Measurements from ENCODE around the gene SIX1. TPM values are rescaled to one million over a fixed set of nuclear protein-coding genes. Genes with fewer than 3 reads are reported as not detected.

The SIX1 gene
- total and polyA plus RNA-seq, 2 of the 4 experiments (the other 2 are of a cell fraction) = 7.7 to 15.0 TPM

DNA sequence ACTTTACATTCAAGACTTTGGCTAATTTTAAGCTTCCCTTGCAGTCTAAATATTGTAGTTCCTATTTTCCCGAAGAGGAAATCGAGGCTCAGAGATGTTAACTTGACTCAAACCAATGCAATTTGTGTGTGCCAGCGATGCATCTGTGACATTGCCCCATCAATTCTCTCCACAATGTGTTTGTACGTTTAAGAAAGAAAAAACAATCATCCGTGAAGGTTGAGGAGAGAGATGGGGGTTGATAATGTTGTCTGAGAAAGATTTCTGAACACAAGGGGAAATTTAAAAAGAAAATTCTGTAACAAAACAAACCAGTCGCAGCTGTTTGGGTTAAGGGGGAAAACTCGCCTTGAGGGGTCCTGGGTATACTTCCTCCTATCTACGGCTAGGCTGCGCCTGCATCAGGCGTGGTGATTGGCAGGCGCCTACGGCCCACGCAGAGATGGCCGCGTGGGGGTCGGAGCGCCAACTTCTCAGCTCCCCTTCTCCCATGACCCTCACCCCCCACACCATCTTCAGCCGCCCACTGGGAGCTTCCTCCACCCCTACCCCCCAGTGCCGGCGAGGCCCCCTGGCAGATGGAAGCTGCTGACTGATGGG is 12.3 kb downstream of the SIX1 start (continued):
- no peak for TF ChIP-seq MXI1 (IDR thresholded peaks at IDR 0.05; ENCODE audit: borderline replicate concordance, low read depth, low read length)

DNA sequence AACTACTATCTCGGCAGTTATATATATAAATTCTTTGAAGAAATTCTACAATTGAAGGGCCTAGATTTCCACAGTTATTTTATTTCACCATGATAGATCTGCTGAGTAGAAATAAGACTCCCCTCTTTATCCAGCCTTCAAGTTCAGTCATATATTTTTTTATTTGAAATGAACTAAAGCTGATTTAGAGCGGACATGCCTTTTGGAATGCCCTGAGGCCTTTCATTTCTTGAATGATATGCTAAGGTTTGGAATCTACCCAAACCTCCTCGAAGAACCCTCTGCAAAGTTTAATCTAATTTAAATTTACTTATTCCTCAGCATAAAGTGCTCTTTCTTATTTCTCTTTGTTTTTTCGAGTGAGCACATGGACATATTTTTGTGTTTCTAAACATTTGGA is 15.1 kb downstream of the SIX1 start:
- Histone ChIP-seq H2AK5ac (ENCODE audit: low read depth, low read length) (no peak overlapping the region), H3K56ac (ENCODE audit: extremely low read depth, insufficient read depth, low read length) (no peak overlapping the region), H2AFZ (replicated peaks; ENCODE audit: low read length, poor library complexity) (no peak overlapping the region), H3K14ac (replicated peaks; ENCODE audit: low read depth, low read length) (no peak overlapping the region), H2BK15ac (ENCODE audit: low read depth, low read length) (no peak overlapping the region), H2AK9ac (replicated peaks; ENCODE audit: low read depth, low read length, poor library complexity) (no peak overlapping the region), H2BK20ac (ENCODE audit: low read depth, low read length) (no peak overlapping the region), H4K20me1 (ENCODE audit: insufficient read depth, low read length) (no peaks in the 10 kb centered on the region), H3K4me2 (ENCODE audit: low read depth, low read length) (no peak overlapping the region), H3K36me3 (ENCODE audit: control insufficient read depth, insufficient read depth, low read length) (peaks cover 4% of the 10 kb centered on the region; the same call in 1 of the 2 replicates), H3K4ac (ENCODE audit: low read depth, low read length) (no peak overlapping the region), H4K91ac (ENCODE audit: insufficient read depth, low read depth, low read length) (no peak overlapping the region), H3K9ac (ENCODE audit: low read depth, low read length) (no peak overlapping the region), H3K18ac (ENCODE audit: low read depth, low read length) (no peak overlapping the region), H3K4me3 (ENCODE audit: insufficient read depth, low read depth, low read length) (no peak overlapping the region), H3K9me3 (ENCODE audit: control insufficient read depth, insufficient read depth, low read length) (no peaks in the 10 kb centered on the region), H4K5ac (ENCODE audit: low read depth, low read length) (no peak overlapping the region), H3K9me1 (ENCODE audit: insufficient read depth, low read length) (peaks cover 3% of the 10 kb centered on the region; the same call in 1 of the 2 replicates), H2BK5ac (ENCODE audit: low read depth, low read length, poor library complexity, severe bottlenecking) (no peak overlapping the region), H3K23ac (ENCODE audit: low read depth, low read length) (no peak overlapping the region), H3K27me3 (ENCODE audit: control insufficient read depth, insufficient read depth, low read length) (no peaks in the 10 kb centered on the region), H3K4me1 (ENCODE audit: control insufficient read depth, insufficient read depth, low read length) (peaks cover 12% of the 10 kb centered on the region), H4K8ac (ENCODE audit: low read depth in 2 of 2, low read length in 2 of 2) (no peak overlapping the region), H3K27ac (ENCODE audit: insufficient read depth, low read length) (no peak overlapping the region), H3K79me1 (ENCODE audit: low read depth in 1 of 2, low read length in 2 of 2) (peaks cover 6 to 37% of the 10 kb centered on the region in 2 experiments), H2BK120ac (ENCODE audit: low read depth, low read length) (no peak overlapping the region)
- in situ Hi-C loops (cut with MboI; ENCODE audit: low sequenced_read_pairs) (loop anchor here (5.0 to 25.0 kb wide), 3 partner anchors 353 to 928 kb away; partner anchors contain the start of genes SLC38A6 and TRMT5), dilution Hi-C loops (cut with HindIII; ENCODE audit: low sequenced_read_pairs, unreplicated experiment) (loop anchor here (25.0 kb wide), 1 partner anchor 403 kb away; no protein-coding TSS in a partner anchor), intact Hi-C loops (cut with micrococcal nuclease) (no loop called here)
- TF ChIP-seq SMC3 (IDR thresholded peaks at IDR 0.05; ENCODE audit: low read depth, low read length) (no peak), CEBPB (IDR thresholded peaks at IDR 0.05; ENCODE audit: low read depth, low read length) (no peak)
- CTCF ChIA-PET = interaction anchor here (1.4 kb wide), 1 partner anchor 11 kb away, joined by 14 read pairs; no protein-coding TSS in a partner anchor
- WGBS, 2 experiments (ENCODE audit: extremely low coverage in 2 of 2, insufficient read length in 1 of 2) = no CpG with 5 or more reads among the region's 4 CpGs
- DNase-seq (no peak), ATAC-seq (ENCODE audit: low read depth) (no peak)
- BruUV-seq (replicated peaks) = no TSS peak
- POLR2A ChIA-PET (ENCODE audit: unreplicated experiment) = no interaction called here
